GM23338 (cell line): ENCODE results near the gene NCOA7. TPM values are rescaled to one million over a fixed set of nuclear protein-coding genes. Genes with fewer than 3 reads are reported as not detected.

ENCODE experiments used
- ATAC-seq: fragments of 200-7000 bp; cut with Tn5 transposase; 3 replicates; pipeline ENCODE4 v1.9.1; 2020
- DNase-seq: peaks from one replicate; pipeline ENCODE4 v3.0.0-alpha.2; 2015; ENCODE audit warnings: low spot score
- H2AFZ ChIP-seq: fragments of 200-600 bp; sonication (generic); 2 replicates; pipeline ENCODE4 v1.8.0; 2016; ENCODE audit warnings: antibody characterized with exemption, mild to moderate bottlenecking, moderate library complexity
- H3F3A ChIP-seq: fragments of 200-600 bp; sonication (generic); replicated peaks from 2 replicates; pipeline ENCODE4 v1.8.0; 2017; ENCODE audit warnings: antibody characterized with exemption, mixed run types, low read depth
- H3K27ac ChIP-seq: fragments of 200-600 bp; sonication (generic); 2 replicates; pipeline ENCODE4 v1.6.1; 2016; ENCODE audit warnings: low read depth
- H3K27me3 ChIP-seq: fragments of 200-600 bp; sonication (generic); 2 replicates; pipeline ENCODE4 v1.8.0; 2016; ENCODE audit warnings: mild to moderate bottlenecking, mixed run types, moderate library complexity; ENCODE audit not compliant: insufficient read depth
- H3K36me3 ChIP-seq: fragments of 200-600 bp; sonication (generic); 2 replicates; pipeline ENCODE4 v1.8.0; 2016; ENCODE audit warnings: mild to moderate bottlenecking; ENCODE audit not compliant: insufficient read depth
- H3K4me1 ChIP-seq: fragments of 200-600 bp; sonication (generic); 2 replicates; pipeline ENCODE4 v1.8.0; 2016; ENCODE audit warnings: mild to moderate bottlenecking, moderate library complexity; ENCODE audit not compliant: insufficient read depth
- H3K4me2 ChIP-seq: fragments of 200-600 bp; sonication (generic); 2 replicates; pipeline ENCODE4 v1.7.1; 2017; ENCODE audit warnings: mixed run types
- H3K4me3 ChIP-seq: fragments of 200-600 bp; sonication (generic); 2 replicates; pipeline ENCODE4 v1.6.1; 2016; ENCODE audit warnings: mixed run types
- H3K79me2 ChIP-seq: fragments of 200-600 bp; sonication (generic); replicated peaks from 2 replicates; pipeline ENCODE4 v1.8.0; 2017; ENCODE audit warnings: mild to moderate bottlenecking; ENCODE audit not compliant: insufficient read depth
- H3K9me2 ChIP-seq: fragments of 200-600 bp; sonication (generic); 2 replicates; pipeline ENCODE4 v1.8.0; 2017; ENCODE audit not compliant: insufficient read depth
- H4K20me1 ChIP-seq: fragments of 200-600 bp; sonication (generic); replicated peaks from 2 replicates; pipeline ENCODE4 v1.8.0; 2017; ENCODE audit warnings: mild to moderate bottlenecking; ENCODE audit not compliant: insufficient read depth
- H3K27ac Mint-ChIP-seq: 2 replicates; pipeline ENCODE4 v1.8.0; 2020; ENCODE audit warnings: inconsistent platforms, mild to moderate bottlenecking, moderate library complexity, mixed read lengths
- H3K27me3 Mint-ChIP-seq: 3 replicates; pipeline ENCODE4 v1.8.0; 2022; ENCODE audit warnings: low read depth, mild to moderate bottlenecking, moderate library complexity, mixed read lengths, inconsistent platforms; ENCODE audit not compliant: insufficient read depth, poor library complexity
- H3K36me3 Mint-ChIP-seq: 3 replicates; pipeline ENCODE4 v1.8.0; 2021; ENCODE audit warnings: low read depth, mild to moderate bottlenecking, inconsistent platforms, moderate library complexity, mixed read lengths
- H3K4me1 Mint-ChIP-seq: 3 replicates; pipeline ENCODE4 v1.8.0; 2020; ENCODE audit warnings: mild to moderate bottlenecking, inconsistent platforms, mixed read lengths
- H3K4me3 Mint-ChIP-seq: 3 replicates; pipeline ENCODE4 v1.8.0; 2021; ENCODE audit warnings: moderate library complexity, mild to moderate bottlenecking, inconsistent platforms, mixed read lengths
- H3K9me3 Mint-ChIP-seq: 3 replicates; pipeline ENCODE4 v1.8.0; 2020; ENCODE audit warnings: moderate library complexity, mild to moderate bottlenecking, inconsistent platforms, mixed read lengths
- CREB1 ChIP-seq: fragments of 250-450 bp; sonication (Bioruptor Pico); IDR thresholded peaks from 2 replicates; pipeline ENCODE4 v1.5.0; 2020; ENCODE audit warnings: low read depth, mild to moderate bottlenecking, moderate library complexity
- EZH2phosphoT487 ChIP-seq: fragments of 200-600 bp; sonication (generic); IDR thresholded peaks from one replicate; pipeline ENCODE4 v1.8.1; 2018; ENCODE audit warnings: antibody characterized with exemption; ENCODE audit not compliant: unreplicated experiment
- polyA plus RNA-seq: library from polyadenylated mRNA; unstranded; fragments of >200 nt; fragmentation: Nextera tagmentation; extraction: Ambion mirVana; gene quantifications from 2 replicates; pipeline ENCODE4 v1.2.1, GENCODE V29; 2016
- total RNA-seq: library from RNA; depleted of rRNA; stranded (reverse); fragments of >200 nt; shearing (Covaris generic); gene quantifications from 2 replicates; pipeline ENCODE4 v1.2.3, GENCODE V29; 2014
- TF ChIP-seq, protein P1 (sequence below): fragments of 250-450 bp; sonication (Bioruptor Pico); IDR thresholded peaks from 2 replicates; pipeline ENCODE4 v1.5.0; 2020; ENCODE audit warnings: mild to moderate bottlenecking, moderate library complexity
- TF ChIP-seq, protein P2 (sequence below): IDR thresholded peaks from one replicate; pipeline ENCODE4 v1.6.1; 2018; ENCODE audit warnings: antibody characterized with exemption; ENCODE audit not compliant: unreplicated experiment
- TF ChIP-seq, protein P3 (sequence below): IDR thresholded peaks from 2 replicates; pipeline ENCODE4 v1.6.1; 2016; ENCODE audit warnings: antibody characterized with exemption

NCOA7 gene
- total and polyA plus RNA-seq, 2 experiments from 2014 or later, result 9.3 to 15.7 TPM

DNA sequence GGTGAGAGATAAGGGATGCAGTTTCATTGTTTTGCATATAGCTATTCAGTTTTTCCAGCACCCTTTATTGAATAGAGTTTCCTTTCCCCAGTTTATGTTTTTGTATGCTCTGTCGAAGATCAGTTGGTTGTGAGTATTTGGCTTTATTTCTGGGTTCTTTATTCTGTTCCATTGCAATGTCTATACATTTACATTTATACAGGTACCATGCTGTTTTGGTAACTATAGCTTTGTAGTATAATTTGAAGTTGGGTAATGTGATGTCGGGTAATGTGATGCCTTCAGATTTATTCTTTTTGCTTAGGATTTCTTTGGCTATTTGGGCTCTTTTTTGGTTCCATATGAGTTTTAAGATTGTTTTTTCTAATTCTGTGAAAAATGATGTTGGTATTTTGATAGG, 61.8 kb downstream of the NCOA7 start (continued):
- TF ChIP-seq, protein P1, sequence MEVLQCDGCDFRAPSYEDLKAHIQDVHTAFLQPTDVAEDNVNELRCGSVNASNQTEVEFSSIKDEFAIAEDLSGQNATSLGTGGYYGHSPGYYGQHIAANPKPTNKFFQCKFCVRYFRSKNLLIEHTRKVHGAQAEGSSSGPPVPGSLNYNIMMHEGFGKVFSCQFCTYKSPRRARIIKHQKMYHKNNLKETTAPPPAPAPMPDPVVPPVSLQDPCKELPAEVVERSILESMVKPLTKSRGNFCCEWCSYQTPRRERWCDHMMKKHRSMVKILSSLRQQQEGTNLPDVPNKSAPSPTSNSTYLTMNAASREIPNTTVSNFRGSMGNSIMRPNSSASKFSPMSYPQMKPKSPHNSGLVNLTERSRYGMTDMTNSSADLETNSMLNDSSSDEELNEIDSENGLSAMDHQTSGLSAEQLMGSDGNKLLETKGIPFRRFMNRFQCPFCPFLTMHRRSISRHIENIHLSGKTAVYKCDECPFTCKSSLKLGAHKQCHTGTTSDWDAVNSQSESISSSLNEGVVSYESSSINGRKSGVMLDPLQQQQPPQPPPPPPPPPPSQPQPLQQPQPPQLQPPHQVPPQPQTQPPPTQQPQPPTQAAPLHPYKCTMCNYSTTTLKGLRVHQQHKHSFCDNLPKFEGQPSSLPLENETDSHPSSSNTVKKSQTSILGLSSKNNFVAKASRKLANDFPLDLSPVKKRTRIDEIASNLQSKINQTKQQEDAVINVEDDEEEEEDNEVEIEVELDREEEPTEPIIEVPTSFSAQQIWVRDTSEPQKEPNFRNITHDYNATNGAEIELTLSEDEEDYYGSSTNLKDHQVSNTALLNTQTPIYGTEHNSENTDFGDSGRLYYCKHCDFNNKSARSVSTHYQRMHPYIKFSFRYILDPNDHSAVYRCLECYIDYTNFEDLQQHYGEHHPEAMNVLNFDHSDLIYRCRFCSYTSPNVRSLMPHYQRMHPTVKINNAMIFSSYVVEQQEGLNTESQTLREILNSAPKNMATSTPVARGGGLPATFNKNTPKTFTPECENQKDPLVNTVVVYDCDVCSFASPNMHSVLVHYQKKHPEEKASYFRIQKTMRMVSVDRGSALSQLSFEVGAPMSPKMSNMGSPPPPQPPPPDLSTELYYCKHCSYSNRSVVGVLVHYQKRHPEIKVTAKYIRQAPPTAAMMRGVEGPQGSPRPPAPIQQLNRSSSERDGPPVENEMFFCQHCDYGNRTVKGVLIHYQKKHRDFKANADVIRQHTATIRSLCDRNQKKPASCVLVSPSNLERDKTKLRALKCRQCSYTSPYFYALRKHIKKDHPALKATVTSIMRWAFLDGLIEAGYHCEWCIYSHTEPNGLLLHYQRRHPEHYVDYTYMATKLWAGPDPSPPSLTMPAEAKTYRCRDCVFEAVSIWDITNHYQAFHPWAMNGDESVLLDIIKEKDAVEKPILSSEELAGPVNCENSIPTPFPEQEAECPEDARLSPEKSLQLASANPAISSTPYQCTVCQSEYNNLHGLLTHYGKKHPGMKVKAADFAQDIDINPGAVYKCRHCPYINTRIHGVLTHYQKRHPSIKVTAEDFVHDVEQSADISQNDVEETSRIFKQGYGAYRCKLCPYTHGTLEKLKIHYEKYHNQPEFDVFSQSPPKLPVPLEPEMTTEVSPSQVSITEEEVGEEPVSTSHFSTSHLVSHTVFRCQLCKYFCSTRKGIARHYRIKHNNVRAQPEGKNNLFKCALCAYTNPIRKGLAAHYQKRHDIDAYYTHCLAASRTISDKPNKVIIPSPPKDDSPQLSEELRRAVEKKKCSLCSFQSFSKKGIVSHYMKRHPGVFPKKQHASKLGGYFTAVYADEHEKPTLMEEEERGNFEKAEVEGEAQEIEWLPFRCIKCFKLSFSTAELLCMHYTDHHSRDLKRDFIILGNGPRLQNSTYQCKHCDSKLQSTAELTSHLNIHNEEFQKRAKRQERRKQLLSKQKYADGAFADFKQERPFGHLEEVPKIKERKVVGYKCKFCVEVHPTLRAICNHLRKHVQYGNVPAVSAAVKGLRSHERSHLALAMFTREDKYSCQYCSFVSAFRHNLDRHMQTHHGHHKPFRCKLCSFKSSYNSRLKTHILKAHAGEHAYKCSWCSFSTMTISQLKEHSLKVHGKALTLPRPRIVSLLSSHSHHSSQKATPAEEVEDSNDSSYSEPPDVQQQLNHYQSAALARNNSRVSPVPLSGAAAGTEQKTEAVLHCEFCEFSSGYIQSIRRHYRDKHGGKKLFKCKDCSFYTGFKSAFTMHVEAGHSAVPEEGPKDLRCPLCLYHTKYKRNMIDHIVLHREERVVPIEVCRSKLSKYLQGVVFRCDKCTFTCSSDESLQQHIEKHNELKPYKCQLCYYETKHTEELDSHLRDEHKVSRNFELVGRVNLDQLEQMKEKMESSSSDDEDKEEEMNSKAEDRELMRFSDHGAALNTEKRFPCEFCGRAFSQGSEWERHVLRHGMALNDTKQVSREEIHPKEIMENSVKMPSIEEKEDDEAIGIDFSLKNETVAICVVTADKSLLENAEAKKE (CRISPR knock-in tag), result no peak
- no peak for TF ChIP-seq EZH2phosphoT487

DNA sequence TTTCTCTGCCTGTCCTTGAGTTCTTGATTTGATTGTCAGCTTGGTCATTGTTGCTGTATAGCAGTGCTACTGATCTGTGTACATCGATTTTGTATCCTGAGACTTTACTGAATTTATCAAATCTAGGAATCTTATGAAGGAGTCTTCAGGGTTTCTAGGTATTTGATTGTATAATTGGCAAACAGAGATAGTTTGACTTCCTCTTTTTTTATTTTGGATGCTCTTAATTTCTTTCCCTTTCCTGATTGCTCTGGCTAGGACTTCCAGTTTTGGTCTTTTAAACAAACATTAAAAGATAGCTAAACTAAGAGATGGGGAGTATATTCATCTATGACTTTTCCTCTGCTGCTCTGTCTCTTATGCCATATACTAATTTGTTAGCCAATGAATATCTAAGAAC, 62.4 kb downstream of the NCOA7 start:
- no peaks in the 10 kb centered on the region for H3K4me1 Mint-ChIP-seq
- TF ChIP-seq, protein P2, sequence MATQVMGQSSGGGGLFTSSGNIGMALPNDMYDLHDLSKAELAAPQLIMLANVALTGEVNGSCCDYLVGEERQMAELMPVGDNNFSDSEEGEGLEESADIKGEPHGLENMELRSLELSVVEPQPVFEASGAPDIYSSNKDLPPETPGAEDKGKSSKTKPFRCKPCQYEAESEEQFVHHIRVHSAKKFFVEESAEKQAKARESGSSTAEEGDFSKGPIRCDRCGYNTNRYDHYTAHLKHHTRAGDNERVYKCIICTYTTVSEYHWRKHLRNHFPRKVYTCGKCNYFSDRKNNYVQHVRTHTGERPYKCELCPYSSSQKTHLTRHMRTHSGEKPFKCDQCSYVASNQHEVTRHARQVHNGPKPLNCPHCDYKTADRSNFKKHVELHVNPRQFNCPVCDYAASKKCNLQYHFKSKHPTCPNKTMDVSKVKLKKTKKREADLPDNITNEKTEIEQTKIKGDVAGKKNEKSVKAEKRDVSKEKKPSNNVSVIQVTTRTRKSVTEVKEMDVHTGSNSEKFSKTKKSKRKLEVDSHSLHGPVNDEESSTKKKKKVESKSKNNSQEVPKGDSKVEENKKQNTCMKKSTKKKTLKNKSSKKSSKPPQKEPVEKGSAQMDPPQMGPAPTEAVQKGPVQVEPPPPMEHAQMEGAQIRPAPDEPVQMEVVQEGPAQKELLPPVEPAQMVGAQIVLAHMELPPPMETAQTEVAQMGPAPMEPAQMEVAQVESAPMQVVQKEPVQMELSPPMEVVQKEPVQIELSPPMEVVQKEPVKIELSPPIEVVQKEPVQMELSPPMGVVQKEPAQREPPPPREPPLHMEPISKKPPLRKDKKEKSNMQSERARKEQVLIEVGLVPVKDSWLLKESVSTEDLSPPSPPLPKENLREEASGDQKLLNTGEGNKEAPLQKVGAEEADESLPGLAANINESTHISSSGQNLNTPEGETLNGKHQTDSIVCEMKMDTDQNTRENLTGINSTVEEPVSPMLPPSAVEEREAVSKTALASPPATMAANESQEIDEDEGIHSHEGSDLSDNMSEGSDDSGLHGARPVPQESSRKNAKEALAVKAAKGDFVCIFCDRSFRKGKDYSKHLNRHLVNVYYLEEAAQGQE, result no peak
- no peak for TF ChIP-seq CREB1
- TF ChIP-seq, protein P3, sequence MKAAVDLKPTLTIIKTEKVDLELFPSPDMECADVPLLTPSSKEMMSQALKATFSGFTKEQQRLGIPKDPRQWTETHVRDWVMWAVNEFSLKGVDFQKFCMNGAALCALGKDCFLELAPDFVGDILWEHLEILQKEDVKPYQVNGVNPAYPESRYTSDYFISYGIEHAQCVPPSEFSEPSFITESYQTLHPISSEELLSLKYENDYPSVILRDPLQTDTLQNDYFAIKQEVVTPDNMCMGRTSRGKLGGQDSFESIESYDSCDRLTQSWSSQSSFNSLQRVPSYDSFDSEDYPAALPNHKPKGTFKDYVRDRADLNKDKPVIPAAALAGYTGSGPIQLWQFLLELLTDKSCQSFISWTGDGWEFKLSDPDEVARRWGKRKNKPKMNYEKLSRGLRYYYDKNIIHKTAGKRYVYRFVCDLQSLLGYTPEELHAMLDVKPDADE, result no peak

More for the DNA sequence above, 62.4 kb downstream of the NCOA7 start:
- Histone ChIP-seq H3K27ac (no peak overlapping the region), H3K79me2 (no peaks in the 10 kb centered on the region), H3K4me3 (no peak overlapping the region), H3K27me3 (no peaks in the 10 kb centered on the region), H4K20me1 (no peaks in the 10 kb centered on the region), H3F3A (no peaks in the 10 kb centered on the region), H3K9me2 (no peaks in the 10 kb centered on the region), H3K36me3 (no peaks in the 10 kb centered on the region), H3K4me1 (no peaks in the 10 kb centered on the region), H3K4me2 (no peak overlapping the region), H2AFZ (no peak overlapping the region)
- Mint-ChIP-seq H3K27me3 (no peaks in the 10 kb centered on the region), H3K27ac (no peak overlapping the region), H3K9me3 (no peaks in the 10 kb centered on the region; the same call in 2 of the 3 replicates), H3K4me3 (no peak overlapping the region), H3K36me3 (0 out of 3 replicates have a peak, but pooled peaks cover 3% of the 10 kb centered on the region)
- no peak for DNase-seq
- ATAC-seq, result no peak
